Peyer's patch (tissue), 4 donors: ENCODE data around the gene ZNF618. TPM values are rescaled to one million over a fixed set of nuclear protein-coding genes. Genes with fewer than 3 reads are reported as not detected.

Experiments used
- DNase-seq, 3 donors: peaks; one replicate each; pipeline ENCODE4 v3.0.0-alpha.2; 2017 to 2019
- H3K27ac ChIP-seq, 4 donors: fragments of 200-600 bp; sonication (generic); one replicate each; pipeline ENCODE4 v1.5.1; 2016 to 2019
- H3K27me3 ChIP-seq, 2 donors: fragments of 200-600 bp; sonication (generic); one replicate each; pipeline ENCODE4 v1.5.1; 2019
- H3K36me3 ChIP-seq, 3 donors: fragments of 200-600 bp; sonication (generic); one replicate each; pipeline ENCODE4 v1.5.1; 2016 to 2019
- H3K4me1 ChIP-seq, 4 donors: fragments of 200-600 bp; sonication (generic); one replicate each; pipeline ENCODE4 v1.5.1; 2016 to 2019
- H3K4me3 ChIP-seq, 4 donors: fragments of 200-600 bp; sonication (generic); 1 replicate in 3 of 4; 2 replicates in 1 of 4; pipeline ENCODE4 v1.5.1; 2016 to 2019; ENCODE audit warnings: mild to moderate bottlenecking in 1 of 4
- H3K9me3 ChIP-seq, 4 donors: fragments of 200-600 bp; sonication (generic); one replicate each; pipeline ENCODE4 v1.5.1; 2016 to 2019; ENCODE audit warnings: mild to moderate bottlenecking in 1 of 4
- POLR2A ChIP-seq, 2 donors: fragments of 450-650 bp; IDR thresholded peaks; one replicate each; pipeline ENCODE4 v1.5.1; 2017; ENCODE audit warnings: antibody characterized with exemption in 2 of 2, mild to moderate bottlenecking in 2 of 2, moderate library complexity in 2 of 2
- total RNA-seq, 4 donors: library from RNA; depleted of rRNA; stranded (reverse); fragments of >200 nt; gene quantifications; one replicate each; pipeline ENCODE4 v1.1.0, GENCODE V29; 2016
- TF ChIP-seq, protein P1 (sequence below), 6 experiments: fragments of 450-650 bp in 4 of 6; fragments of 200-600 bp in 2 of 6; sonication (generic) in 1 of 6; IDR thresholded peaks; one replicate each; pipeline ENCODE4 v1.5.1; 2017 to 2019; ENCODE audit warnings: antibody characterized with exemption in 6 of 6, mild to moderate bottlenecking in 3 of 6, moderate library complexity in 1 of 6

Gene ZNF618
- total RNA-seq, 4 donors from 2014 or later, result 2.8 to 26.4 (median 4.1) TPM

DNA sequence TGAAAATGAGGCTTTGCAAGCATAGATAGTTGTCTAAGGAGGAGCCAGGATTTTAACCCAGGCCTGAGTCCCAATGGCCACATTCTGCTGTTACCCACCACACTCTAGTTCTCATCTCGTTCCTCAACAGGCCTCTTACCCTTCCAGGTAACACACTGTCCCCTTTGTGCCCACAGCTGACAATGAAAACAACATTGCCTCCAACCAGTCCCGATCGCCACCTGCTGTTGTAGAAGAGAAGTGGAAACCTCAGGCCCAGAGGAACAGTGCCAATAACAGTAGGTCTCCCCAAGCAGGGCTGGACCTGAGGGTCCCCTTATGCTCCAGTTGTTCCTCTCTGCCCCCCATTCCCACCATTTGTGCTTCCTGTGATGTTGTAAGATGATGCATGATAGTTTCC is 171.6 kb downstream of the ZNF618 start:
- Histone ChIP-seq H3K36me3 (peaks cover 0 to 14% (median 0%) of the 10 kb centered on the region in 3 donors), H3K4me3 (no peak overlapping the region), H3K9me3 (no peaks in the 10 kb centered on the region), H3K27me3 (no peaks in the 10 kb centered on the region), H3K4me1 (no peaks in the 10 kb centered on the region), H3K27ac (no peak overlapping the region)
- peak in 1 of 3 donors; percentile 13 for DNase-seq
- no peak for TF ChIP-seq POLR2A (IDR thresholded peaks at IDR 0.05)
- TF ChIP-seq, protein P1, sequence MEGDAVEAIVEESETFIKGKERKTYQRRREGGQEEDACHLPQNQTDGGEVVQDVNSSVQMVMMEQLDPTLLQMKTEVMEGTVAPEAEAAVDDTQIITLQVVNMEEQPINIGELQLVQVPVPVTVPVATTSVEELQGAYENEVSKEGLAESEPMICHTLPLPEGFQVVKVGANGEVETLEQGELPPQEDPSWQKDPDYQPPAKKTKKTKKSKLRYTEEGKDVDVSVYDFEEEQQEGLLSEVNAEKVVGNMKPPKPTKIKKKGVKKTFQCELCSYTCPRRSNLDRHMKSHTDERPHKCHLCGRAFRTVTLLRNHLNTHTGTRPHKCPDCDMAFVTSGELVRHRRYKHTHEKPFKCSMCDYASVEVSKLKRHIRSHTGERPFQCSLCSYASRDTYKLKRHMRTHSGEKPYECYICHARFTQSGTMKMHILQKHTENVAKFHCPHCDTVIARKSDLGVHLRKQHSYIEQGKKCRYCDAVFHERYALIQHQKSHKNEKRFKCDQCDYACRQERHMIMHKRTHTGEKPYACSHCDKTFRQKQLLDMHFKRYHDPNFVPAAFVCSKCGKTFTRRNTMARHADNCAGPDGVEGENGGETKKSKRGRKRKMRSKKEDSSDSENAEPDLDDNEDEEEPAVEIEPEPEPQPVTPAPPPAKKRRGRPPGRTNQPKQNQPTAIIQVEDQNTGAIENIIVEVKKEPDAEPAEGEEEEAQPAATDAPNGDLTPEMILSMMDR (IDR thresholded peaks at IDR 0.05), result peak in 4 of 6 experiments; percentile 17 to 63 (median 60)

DNA sequence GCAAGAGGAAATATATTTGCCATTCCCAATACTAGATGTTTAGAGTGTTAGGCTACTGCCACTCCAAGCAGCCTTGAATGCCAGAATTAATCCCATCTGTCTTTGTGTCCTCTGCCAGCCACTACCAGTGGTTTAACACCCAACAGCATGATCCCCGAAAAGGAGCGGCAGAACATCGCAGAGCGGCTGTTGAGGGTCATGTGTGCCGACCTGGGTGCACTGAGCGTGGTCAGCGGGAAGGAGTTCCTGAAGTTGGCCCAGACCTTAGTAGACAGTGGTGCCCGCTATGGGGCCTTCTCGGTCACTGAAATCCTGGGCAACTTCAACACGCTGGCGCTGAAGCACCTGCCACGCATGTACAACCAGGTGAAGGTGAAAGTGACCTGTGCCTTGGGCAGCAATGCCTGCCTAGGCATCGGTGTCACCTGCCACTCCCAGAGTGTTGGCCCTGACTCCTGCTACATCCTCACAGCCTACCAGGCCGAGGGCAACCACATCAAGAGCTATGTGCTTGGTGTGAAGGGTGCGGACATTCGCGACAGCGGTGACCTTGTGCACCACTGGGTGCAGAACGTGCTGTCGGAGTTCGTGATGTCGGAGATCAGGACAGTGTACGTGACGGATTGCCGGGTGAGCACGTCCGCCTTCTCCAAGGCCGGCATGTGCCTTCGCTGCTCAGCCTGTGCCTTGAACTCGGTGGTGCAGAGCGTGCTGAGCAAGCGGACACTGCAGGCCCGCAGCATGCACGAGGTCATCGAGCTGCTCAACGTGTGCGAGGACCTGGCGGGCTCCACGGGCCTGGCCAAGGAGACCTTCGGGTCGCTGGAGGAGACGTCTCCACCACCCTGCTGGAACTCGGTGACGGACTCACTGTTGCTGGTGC is 172.7 kb downstream of the ZNF618 start:
- peak in 1 of 3 donors; percentile 6 for DNase-seq
- no peaks in the 10 kb centered on the region for H3K27me3 ChIP-seq
- no peak for TF ChIP-seq POLR2A (IDR thresholded peaks at IDR 0.05)
- TF ChIP-seq, protein P1 (IDR thresholded peaks at IDR 0.05), result no peak
- H3K36me3 ChIP-seq, result peaks cover 0 to 14% (median 0%) of the 10 kb centered on the region in 3 donors
- H3K9me3 ChIP-seq, result no peaks in the 10 kb centered on the region
- H3K4me1 ChIP-seq, result no peaks in the 10 kb centered on the region
- H3K4me3 ChIP-seq, result no peak overlapping the region
- H3K27ac ChIP-seq, result no peak overlapping the region

DNA sequence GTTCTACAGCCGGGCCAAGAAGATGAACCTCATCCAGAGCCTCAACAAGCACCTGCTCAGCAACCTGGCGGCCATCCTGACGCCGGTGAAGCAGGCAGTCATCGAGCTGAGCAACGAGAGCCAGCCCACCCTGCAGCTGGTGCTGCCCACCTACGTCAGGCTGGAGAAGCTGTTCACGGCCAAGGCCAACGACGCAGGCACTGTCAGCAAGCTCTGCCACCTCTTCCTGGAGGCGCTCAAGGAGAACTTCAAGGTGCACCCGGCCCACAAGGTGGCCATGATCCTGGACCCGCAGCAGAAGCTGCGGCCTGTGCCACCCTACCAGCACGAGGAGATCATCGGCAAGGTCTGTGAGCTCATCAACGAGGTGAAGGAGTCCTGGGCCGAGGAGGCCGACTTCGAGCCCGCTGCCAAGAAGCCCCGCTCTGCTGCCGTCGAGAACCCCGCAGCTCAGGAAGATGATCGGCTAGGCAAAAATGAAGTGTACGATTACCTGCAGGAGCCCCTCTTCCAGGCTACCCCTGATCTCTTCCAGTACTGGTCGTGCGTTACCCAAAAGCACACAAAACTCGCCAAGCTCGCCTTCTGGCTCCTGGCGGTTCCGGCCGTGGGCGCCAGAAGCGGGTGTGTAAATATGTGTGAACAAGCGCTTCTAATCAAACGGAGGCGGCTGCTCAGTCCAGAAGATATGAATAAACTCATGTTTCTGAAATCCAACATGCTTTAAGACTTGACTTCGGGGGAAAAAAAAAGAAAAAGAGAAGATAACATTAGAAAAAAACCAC is 173.5 kb downstream of the ZNF618 start:
- H3K9me3 ChIP-seq, result no peaks in the 10 kb centered on the region
- peaks cover 0 to 14% (median 0%) of the 10 kb centered on the region in 3 donors for H3K36me3 ChIP-seq
- TF ChIP-seq, protein P1 (IDR thresholded peaks at IDR 0.05), result no peak
- TF ChIP-seq POLR2A (IDR thresholded peaks at IDR 0.05), result no peak
- H3K27me3 ChIP-seq, result no peaks in the 10 kb centered on the region
- DNase-seq, result peak in 1 of 3 donors; percentile 6
- H3K4me3 ChIP-seq, result no peak overlapping the region
- no peaks in the 10 kb centered on the region for H3K4me1 ChIP-seq
- H3K27ac ChIP-seq, result no peak overlapping the region

DNA sequence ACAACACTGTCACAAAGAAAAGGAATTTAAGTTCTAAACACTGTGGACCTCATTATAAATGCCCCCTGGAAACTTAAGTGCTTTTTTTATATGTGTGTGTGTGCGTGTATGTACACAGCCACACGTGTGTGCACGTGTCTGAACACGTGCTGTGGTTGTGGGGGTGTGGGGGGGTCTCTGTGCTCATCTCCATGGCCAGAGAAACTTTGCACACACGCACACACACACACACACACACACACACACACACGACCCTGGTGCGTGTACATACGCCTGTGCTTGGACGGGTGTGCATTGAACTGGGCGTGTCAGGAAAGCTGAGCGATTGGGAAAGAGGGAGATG is 174.1 kb downstream of the ZNF618 start:
- H3K4me3 ChIP-seq, result no peak overlapping the region
- H3K9me3 ChIP-seq, result no peaks in the 10 kb centered on the region
- no peak overlapping the region for H3K27ac ChIP-seq
- peaks cover 0 to 14% (median 0%) of the 10 kb centered on the region in 3 donors for H3K36me3 ChIP-seq
- H3K27me3 ChIP-seq, result no peaks in the 10 kb centered on the region
- TF ChIP-seq POLR2A (IDR thresholded peaks at IDR 0.05), result no peak
- TF ChIP-seq, protein P1 (IDR thresholded peaks at IDR 0.05), result no peak
- H3K4me1 ChIP-seq, result no peaks in the 10 kb centered on the region
- peak in 1 of 3 donors; percentile 1 for DNase-seq

DNA sequence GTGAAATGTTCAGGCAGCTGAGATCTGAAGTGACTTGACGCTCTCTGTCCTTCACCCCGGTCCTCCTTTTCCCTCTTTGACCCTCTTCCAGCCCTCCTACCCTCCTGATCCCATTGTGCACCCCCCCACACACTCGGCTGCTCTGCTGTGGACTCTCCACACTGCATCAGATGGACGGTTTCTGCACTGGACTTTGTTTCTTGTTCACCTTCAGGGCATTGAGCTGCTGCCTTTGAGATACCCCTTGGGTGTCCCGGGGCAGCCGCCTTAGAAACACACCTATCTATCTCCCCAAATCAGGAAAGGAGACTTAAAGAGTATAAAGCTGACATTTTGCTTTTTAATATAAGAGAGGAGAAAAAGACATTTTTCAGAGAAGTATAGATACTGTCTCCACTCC is 174.5 kb downstream of the ZNF618 start:
- TF ChIP-seq, protein P1 (IDR thresholded peaks at IDR 0.05), result no peak
- no peak for TF ChIP-seq POLR2A (IDR thresholded peaks at IDR 0.05)
- Histone ChIP-seq H3K9me3 (no peaks in the 10 kb centered on the region), H3K27ac (no peak overlapping the region), H3K27me3 (no peaks in the 10 kb centered on the region), H3K4me1 (no peaks in the 10 kb centered on the region), H3K4me3 (no peak overlapping the region), H3K36me3 (peaks cover 0 to 14% (median 0%) of the 10 kb centered on the region in 3 donors)
- DNase-seq, result peak in 1 of 3 donors; percentile 5
